Measurements from ENCODE around the gene SAFB2. TPM values are rescaled to one million over a fixed set of nuclear protein-coding genes. Genes with fewer than 3 reads are reported as not detected.

Gene SAFB2
- total and polyA plus RNA-seq, 9 of the 15 experiments (the other 6 are each of a cell fraction or from before 2014, with no cell fraction given) = 4.5 to 103 (median 47.3) TPM

- TF ChIP-seq RERE (CRISPR knock-in tag; IDR thresholded peaks at IDR 0.05; ENCODE audit: borderline replicate concordance) = no peak
- no peak for TF ChIP-seq ZBTB40 (IDR thresholded peaks at IDR 0.05)
- no peak for TF ChIP-seq ZBTB40 (CRISPR knock-in tag; IDR thresholded peaks at IDR 0.05)
- no peak for TF ChIP-seq STAT6 (CRISPR knock-in tag; IDR thresholded peaks at IDR 0.05)
- peak; percentile 40 to 71 (median 43); a peak in 5 of 6 replicates for TF ChIP-seq CTCF (IDR thresholded peaks at IDR 0.05 in 2 of 3, conservative IDR thresholded peaks at IDR 0.05 in 1 of 3; ENCODE audit: insufficient read depth in 2 of 3, low read depth in 1 of 3, low read length in 3 of 3)
- no peak for TF ChIP-seq NFXL1 (CRISPR knock-in tag; IDR thresholded peaks at IDR 0.05)
Observed at GRCh38 chr19:5561559-5561958, 61.0 kb downstream of the SAFB2 start (continued).

Data from K562 (cell line).